Panc1 (cell line): Measurements from ENCODE around the gene CLEC2D. TPM values are rescaled to one million over a fixed set of nuclear protein-coding genes. Genes with fewer than 3 reads are reported as not detected.

Experiments used
- ATAC-seq: fragments of 200-7000 bp; cut with Tn5 transposase; 2 replicates; pipeline ENCODE4 v1.9.1; 2020; ENCODE audit warnings: mild to moderate bottlenecking, moderate library complexity
- BruUV-seq: library from RNA; stranded (reverse); fragments of 400-500 nt; replicated peaks from 2 replicates; lab custom pipeline; 2021; lab: Mats Ljungman, UMichigan
- CTCF ChIA-PET: fragments of 300-600 bp; sonication (Branson Sonifier 250); formaldehyde crosslinking; loops from one replicate; lab custom pipeline; 2022; ENCODE audit warnings: antibody characterized with exemption; lab: Charles Lee
- POLR2A ChIA-PET: fragments of 300-600 bp; sonication (Branson Sonifier 250); formaldehyde crosslinking; loops from one replicate; lab custom pipeline; 2022; ENCODE audit warnings: antibody characterized with exemption; lab: Charles Lee
- DNase-seq: peaks from one replicate; pipeline ENCODE4 v3.0.0-alpha.2; 2010; ENCODE audit warnings: low read depth, low spot score
- H3K27ac ChIP-seq: 2 replicates; pipeline ENCODE4 v1.5.1; 2011; ENCODE audit warnings: mild to moderate bottlenecking, low read length, inconsistent platforms
- H3K27me3 ChIP-seq: fragments of 200-500 bp; sonication (Bioruptor generic); 2 replicates; pipeline ENCODE4 v1.6.0; 2014; ENCODE audit warnings: low read length, inconsistent platforms; ENCODE audit not compliant: control insufficient read depth, insufficient read depth
- H3K36me3 ChIP-seq: fragments of 200-500 bp; sonication (Bioruptor generic); 2 replicates; pipeline ENCODE4 v1.5.1; 2014; ENCODE audit warnings: inconsistent platforms, mild to moderate bottlenecking, low read length, moderate library complexity; ENCODE audit not compliant: control insufficient read depth, insufficient read depth
- H3K4me1 ChIP-seq: 2 replicates; pipeline ENCODE4 v1.5.1; 2011; ENCODE audit warnings: inconsistent platforms, mild to moderate bottlenecking, low read length, moderate library complexity; ENCODE audit not compliant: control insufficient read depth, insufficient read depth
- H3K4me3 ChIP-seq, 2 experiments: 2 replicates each; pipeline ENCODE4 v1.5.1; 2011 to 2012; ENCODE audit warnings: low read depth in 2 of 2, low read length in 2 of 2, mild to moderate bottlenecking in 2 of 2, inconsistent platforms in 1 of 2, moderate library complexity in 1 of 2
- H3K9me3 ChIP-seq: fragments of 200-500 bp; sonication (Bioruptor generic); 2 replicates; pipeline ENCODE4 v1.5.1; 2014; ENCODE audit warnings: low read depth, mild to moderate bottlenecking, inconsistent platforms, low read length, moderate library complexity; ENCODE audit not compliant: control insufficient read depth, insufficient read depth
- POLR2AphosphoS5 ChIP-seq: IDR thresholded peaks from 2 replicates; pipeline ENCODE4 v1.6.1; 2012; ENCODE audit warnings: mild to moderate bottlenecking, low read depth, low read length, moderate library complexity
- SIN3A ChIP-seq: IDR thresholded peaks from 2 replicates; pipeline ENCODE4 v1.6.1; 2012; ENCODE audit warnings: low read depth, mild to moderate bottlenecking, low read length, moderate library complexity, borderline replicate concordance; ENCODE audit not compliant: insufficient read depth
- TCF7L2 ChIP-seq: IDR thresholded peaks from 2 replicates; pipeline ENCODE4 v1.6.1; 2011; ENCODE audit warnings: mild to moderate bottlenecking, low read depth, low read length, inconsistent platforms
- in situ Hi-C: cut with HindIII; loops from 2 replicates; pipeline ENCODE4 v1.10.0; 2016; ENCODE audit warnings: low sequenced_read_pairs, low pct_unique_long_range_greater_than_20kb
- intact Hi-C: fragments of 100-400 bp; cut with micrococcal nuclease; formaldehyde crosslinking; loops from one replicate; pipeline ENCODE4 v1.10.0; 2022; ENCODE audit not compliant: unreplicated experiment
- total RNA-seq: library from RNA; stranded (reverse); gene quantifications from one replicate; pipeline ENCODE4 v1.2.1, GENCODE V29; 2021; ENCODE audit not compliant: unreplicated experiment
- TF ChIP-seq, protein P1 (sequence below), 2 experiments: IDR thresholded peaks; 2 replicates each; pipeline ENCODE4 v1.6.1; 2011 to 2012; ENCODE audit warnings: low read depth in 2 of 2, control low read depth in 1 of 2, low read length in 1 of 2, mild to moderate bottlenecking in 1 of 2, moderate library complexity in 1 of 2; ENCODE audit not compliant: insufficient read depth in 1 of 2
- TF ChIP-seq, protein P2 (sequence below): fragments of 450-650 bp; IDR thresholded peaks from 2 replicates; pipeline ENCODE4 v1.5.1; 2017; ENCODE audit warnings: mild to moderate bottlenecking

Gene CLEC2D
- total RNA-seq, 1 experiment from 2014 or later: 2.3 TPM

DNA sequence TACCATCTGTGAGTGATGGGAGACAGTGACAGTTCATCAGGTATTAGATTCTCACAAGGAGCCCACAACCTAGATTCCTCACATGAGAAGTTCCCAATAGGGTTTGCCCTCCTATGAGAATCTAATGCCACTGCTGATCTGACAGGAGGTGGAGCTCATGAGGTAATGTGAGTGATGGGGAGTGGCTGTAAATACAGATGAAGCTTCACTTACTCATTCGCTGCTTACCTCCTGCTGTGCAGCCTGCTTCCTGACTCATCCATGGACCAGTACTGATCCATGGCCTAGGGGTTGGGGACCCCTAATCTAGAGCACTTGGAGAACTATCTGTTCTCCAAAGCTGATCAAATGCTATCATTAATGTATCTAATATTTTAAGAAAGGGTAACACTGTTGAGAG, 17.7 kb downstream of the CLEC2D start:
- H3K9me3 ChIP-seq: no peaks in the 10 kb centered on the region
- H3K27ac ChIP-seq: no peak overlapping the region
- no peaks in the 10 kb centered on the region for H3K36me3 ChIP-seq
- intact Hi-C loops (no loop called here), in situ Hi-C loops (no loop called here)
- DNase-seq (no peak), ATAC-seq (no peak)
- no peaks in the 10 kb centered on the region for H3K4me1 ChIP-seq
- no peak overlapping the region for H3K4me3 ChIP-seq
- ChIA-PET POLR2A (no interaction called here), CTCF (no interaction called here)
- no peaks in the 10 kb centered on the region for H3K27me3 ChIP-seq
- BruUV-seq: no TSS peak
- TF ChIP-seq, protein P1, sequence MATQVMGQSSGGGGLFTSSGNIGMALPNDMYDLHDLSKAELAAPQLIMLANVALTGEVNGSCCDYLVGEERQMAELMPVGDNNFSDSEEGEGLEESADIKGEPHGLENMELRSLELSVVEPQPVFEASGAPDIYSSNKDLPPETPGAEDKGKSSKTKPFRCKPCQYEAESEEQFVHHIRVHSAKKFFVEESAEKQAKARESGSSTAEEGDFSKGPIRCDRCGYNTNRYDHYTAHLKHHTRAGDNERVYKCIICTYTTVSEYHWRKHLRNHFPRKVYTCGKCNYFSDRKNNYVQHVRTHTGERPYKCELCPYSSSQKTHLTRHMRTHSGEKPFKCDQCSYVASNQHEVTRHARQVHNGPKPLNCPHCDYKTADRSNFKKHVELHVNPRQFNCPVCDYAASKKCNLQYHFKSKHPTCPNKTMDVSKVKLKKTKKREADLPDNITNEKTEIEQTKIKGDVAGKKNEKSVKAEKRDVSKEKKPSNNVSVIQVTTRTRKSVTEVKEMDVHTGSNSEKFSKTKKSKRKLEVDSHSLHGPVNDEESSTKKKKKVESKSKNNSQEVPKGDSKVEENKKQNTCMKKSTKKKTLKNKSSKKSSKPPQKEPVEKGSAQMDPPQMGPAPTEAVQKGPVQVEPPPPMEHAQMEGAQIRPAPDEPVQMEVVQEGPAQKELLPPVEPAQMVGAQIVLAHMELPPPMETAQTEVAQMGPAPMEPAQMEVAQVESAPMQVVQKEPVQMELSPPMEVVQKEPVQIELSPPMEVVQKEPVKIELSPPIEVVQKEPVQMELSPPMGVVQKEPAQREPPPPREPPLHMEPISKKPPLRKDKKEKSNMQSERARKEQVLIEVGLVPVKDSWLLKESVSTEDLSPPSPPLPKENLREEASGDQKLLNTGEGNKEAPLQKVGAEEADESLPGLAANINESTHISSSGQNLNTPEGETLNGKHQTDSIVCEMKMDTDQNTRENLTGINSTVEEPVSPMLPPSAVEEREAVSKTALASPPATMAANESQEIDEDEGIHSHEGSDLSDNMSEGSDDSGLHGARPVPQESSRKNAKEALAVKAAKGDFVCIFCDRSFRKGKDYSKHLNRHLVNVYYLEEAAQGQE (IDR thresholded peaks at IDR 0.05; ENCODE audit: insufficient read depth in 1 of 2, low read depth in 2 of 2, low read length in 1 of 2): no peak
- TF ChIP-seq, protein P2, sequence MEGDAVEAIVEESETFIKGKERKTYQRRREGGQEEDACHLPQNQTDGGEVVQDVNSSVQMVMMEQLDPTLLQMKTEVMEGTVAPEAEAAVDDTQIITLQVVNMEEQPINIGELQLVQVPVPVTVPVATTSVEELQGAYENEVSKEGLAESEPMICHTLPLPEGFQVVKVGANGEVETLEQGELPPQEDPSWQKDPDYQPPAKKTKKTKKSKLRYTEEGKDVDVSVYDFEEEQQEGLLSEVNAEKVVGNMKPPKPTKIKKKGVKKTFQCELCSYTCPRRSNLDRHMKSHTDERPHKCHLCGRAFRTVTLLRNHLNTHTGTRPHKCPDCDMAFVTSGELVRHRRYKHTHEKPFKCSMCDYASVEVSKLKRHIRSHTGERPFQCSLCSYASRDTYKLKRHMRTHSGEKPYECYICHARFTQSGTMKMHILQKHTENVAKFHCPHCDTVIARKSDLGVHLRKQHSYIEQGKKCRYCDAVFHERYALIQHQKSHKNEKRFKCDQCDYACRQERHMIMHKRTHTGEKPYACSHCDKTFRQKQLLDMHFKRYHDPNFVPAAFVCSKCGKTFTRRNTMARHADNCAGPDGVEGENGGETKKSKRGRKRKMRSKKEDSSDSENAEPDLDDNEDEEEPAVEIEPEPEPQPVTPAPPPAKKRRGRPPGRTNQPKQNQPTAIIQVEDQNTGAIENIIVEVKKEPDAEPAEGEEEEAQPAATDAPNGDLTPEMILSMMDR: no peak
- TF ChIP-seq TCF7L2 (no peak), POLR2AphosphoS5 (no peak), SIN3A (no peak)

DNA sequence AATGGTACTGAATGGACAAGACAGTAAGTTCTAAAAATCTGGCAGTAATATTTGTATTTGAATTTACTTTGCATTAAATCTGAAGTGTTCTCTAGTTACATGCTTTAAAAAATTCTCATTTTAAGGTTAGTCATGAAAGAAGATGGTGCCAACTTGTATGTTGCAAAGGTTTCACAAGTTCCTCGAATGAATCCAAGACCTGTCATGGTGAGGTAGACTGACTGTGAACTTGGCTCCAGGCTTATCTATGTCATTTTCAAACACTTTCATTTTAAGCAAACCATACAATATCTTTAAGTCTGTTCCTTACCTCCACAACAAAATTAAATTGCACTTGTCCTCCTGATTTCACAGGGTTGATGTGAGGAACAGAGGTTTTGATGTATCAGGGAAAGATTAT, 23.4 kb downstream of the CLEC2D start:
- intact Hi-C loops (no loop called here), in situ Hi-C loops (no loop called here)
- CTCF ChIA-PET: no interaction called here
- TF ChIP-seq, protein P1 (IDR thresholded peaks at IDR 0.05; ENCODE audit: insufficient read depth in 1 of 2, low read depth in 2 of 2, low read length in 1 of 2): no peak
- TF ChIP-seq POLR2AphosphoS5: no peak
- TF ChIP-seq, protein P2: no peak
- no peak for TF ChIP-seq SIN3A
- no peak for TF ChIP-seq TCF7L2
- no peaks in the 10 kb centered on the region for H3K9me3 ChIP-seq
- POLR2A ChIA-PET: no interaction called here
- DNase-seq (no peak), ATAC-seq (no peak)
- H3K4me3 ChIP-seq: no peak overlapping the region
- BruUV-seq: no TSS peak
- no peak overlapping the region for H3K27ac ChIP-seq
- H3K27me3 ChIP-seq: no peaks in the 10 kb centered on the region
- H3K4me1 ChIP-seq: no peaks in the 10 kb centered on the region
- no peaks in the 10 kb centered on the region; the same call in 1 of the 2 replicates for H3K36me3 ChIP-seq
